CD4-positive, alpha-beta T cell treated with Interleukin-10 for 1 hour (primary cell): ENCODE measurements around the gene LNPEP.
A peak's percentile ranks its signal among the peaks of the same experiment; 100 is the strongest.

ENCODE experiments used
- DNase-seq: peaks from one replicate; pipeline ENCODE4 v3.0.0-alpha.2; 2020

The LNPEP gene

GRCh38 chr5:97004423-97005060 is 68.7 kb downstream of the LNPEP start:
- DNase-seq = no peak

- no peak for DNase-seq
These were observed 70.7 kb downstream of the LNPEP start for GRCh38 chr5:97006454-97007060.

GRCh38 chr5:97009212-97009898 is 73.5 kb downstream of the LNPEP start:
- DNase-seq = peak; percentile 44

GRCh38 chr5:97009921-97010320 is 74.0 kb downstream of the LNPEP start:
- no peak for DNase-seq

- no peak for DNase-seq
These were observed 74.7 kb downstream of the LNPEP start for GRCh38 chr5:97010606-97011005.

- DNase-seq = no peak
These were observed 75.7 kb downstream of the LNPEP start for GRCh38 chr5:97011567-97011966.

GRCh38 chr5:97019435-97020117 is 83.7 kb downstream of the LNPEP start:
- no peak for DNase-seq

GRCh38 chr5:97021416-97021815 is 85.5 kb downstream of the LNPEP start:
- no peak for DNase-seq

- no peak for DNase-seq
These were observed 87.0 kb downstream of the LNPEP start for GRCh38 chr5:97022898-97023297.

GRCh38 chr5:97026721-97027120 is 90.8 kb downstream of the LNPEP start:
- no peak for DNase-seq

- no peak for DNase-seq
These were observed 101.9 kb downstream of the LNPEP start for GRCh38 chr5:97037819-97038218.

GRCh38 chr5:97041239-97041638 is 105.4 kb downstream of the LNPEP start:
- no peak for DNase-seq

GRCh38 chr5:97042996-97043395 is 107.1 kb downstream of the LNPEP start:
- no peak for DNase-seq

- DNase-seq = no peak
These were observed 107.6 kb downstream of the LNPEP start for GRCh38 chr5:97043511-97043910.

GRCh38 chr5:97044052-97044451 is 108.2 kb downstream of the LNPEP start:
- DNase-seq = no peak

- DNase-seq = no peak
These were observed 110.5 kb downstream of the LNPEP start for GRCh38 chr5:97046270-97046982.

GRCh38 chr5:97047076-97047475 is 111.2 kb downstream of the LNPEP start:
- no peak for DNase-seq

- DNase-seq = no peak
These were observed 113.3 kb downstream of the LNPEP start for GRCh38 chr5:97049175-97049574.

GRCh38 chr5:97056263-97056662 is 120.4 kb downstream of the LNPEP start:
- DNase-seq = no peak

- no peak for DNase-seq
These were observed 126.2 kb downstream of the LNPEP start for GRCh38 chr5:97062046-97062445.

- no peak for DNase-seq
These were observed 127.4 kb downstream of the LNPEP start for GRCh38 chr5:97063251-97063650.

- no peak for DNase-seq
These were observed 129.6 kb downstream of the LNPEP start for GRCh38 chr5:97065475-97065874.

GRCh38 chr5:97067296-97067850 is 131.5 kb downstream of the LNPEP start:
- no peak for DNase-seq
